ENCODE results near the gene PLXNC1. TPM values are rescaled to one million over a fixed set of nuclear protein-coding genes. Genes with fewer than 3 reads are reported as not detected.

Gene PLXNC1
- total and polyA plus RNA-seq, 9 of the 15 experiments (the other 6 are each of a cell fraction or from before 2014, with no cell fraction given): 0.08 to 0.87 (median 0.28) TPM

- TF ChIP-seq E2F8 (IDR thresholded peaks at IDR 0.05; ENCODE audit: low read depth, partially characterized antibody) (no peak), RBM15 (IDR thresholded peaks at IDR 0.05; ENCODE audit: insufficient read depth, low read length) (no peak)
These were observed 75.5 kb downstream of the PLXNC1 start (continued) for GRCh38 chr12:94223842-94224241.

- Histone ChIP-seq H3K4me3 (no peak overlapping the region), H2AFZ (ENCODE audit: low read depth, low read length) (no peak overlapping the region), H3K79me2 (ENCODE audit: control insufficient read depth, insufficient read depth, low read length) (no peaks in the 10 kb centered on the region), H4K20me1 (replicated peaks; ENCODE audit: control insufficient read depth, insufficient read depth, low read length) (no peaks in the 10 kb centered on the region; the same call in 1 of the 2 replicates), H3K9ac (ENCODE audit: insufficient read depth in 1 of 2, low read depth in 2 of 2, low read length in 2 of 2) (no peak overlapping the region), H3K9me1 (ENCODE audit: control insufficient read depth, insufficient read depth, low read length) (no peaks in the 10 kb centered on the region), H3K27me3 (ENCODE audit: control insufficient read depth in 2 of 2, insufficient read depth in 2 of 2, low read length in 2 of 2) (peaks cover 42 to 52% of the 10 kb centered on the region in 2 experiments), H3K36me3 (ENCODE audit: control insufficient read depth, insufficient read depth, low read length) (no peaks in the 10 kb centered on the region), H3K9me3 (replicated peaks; ENCODE audit: control insufficient read depth, insufficient read depth, low read depth, low read length) (no peaks in the 10 kb centered on the region), H3K4me1 (replicated peaks in 1 of 2; ENCODE audit: control insufficient read depth in 2 of 2, insufficient read depth in 2 of 2, low read length in 2 of 2) (no peaks in the 10 kb centered on the region), H3K4me2 (ENCODE audit: insufficient read depth, low read length) (no peak overlapping the region), H3K27ac (ENCODE audit: extremely low read depth, low read depth, low read length) (no peak overlapping the region)
- FAIRE-seq (no peak), DNase-seq (ENCODE audit: extremely low read depth in 1 of 4, low spot score in 3 of 4) (no peak), ATAC-seq (no peak)
- 7% methylated on average over 9 of the region's 9 CpGs for WGBS (ENCODE audit: insufficient coverage, low coverage, missing lambda C conversion rate)
- ChIA-PET POLR2A (no interaction called here), CTCF (ENCODE audit: low intra/inter-chr PET ratio) (no interaction called here)
- in situ Hi-C loops (cut with MboI) (no loop called here), intact Hi-C loops (cut with micrococcal nuclease) (no loop called here)
- no TSS peak for BruUV-seq (replicated peaks)
- TF ChIP-seq E2F8 (IDR thresholded peaks at IDR 0.05; ENCODE audit: low read depth, partially characterized antibody) (no peak), SMARCE1 (IDR thresholded peaks at IDR 0.05) (no peak), ZNF707 (CRISPR knock-in tag; conservative IDR thresholded peaks at IDR 0.05) (no peak), PRDM10 (IDR thresholded peaks at IDR 0.05; ENCODE audit: partially characterized antibody) (no peak), YY1 (IDR thresholded peaks at IDR 0.05; ENCODE audit: borderline replicate concordance in 1 of 3, control insufficient read depth in 1 of 3, extremely low read depth in 1 of 3, insufficient read depth in 3 of 3, insufficient read length in 1 of 3, insufficient replicate concordance in 2 of 3, low read depth in 1 of 3, low read length in 2 of 3) (no peak), MAZ (CRISPR knock-in tag; conservative IDR thresholded peaks at IDR 0.05 in 1 of 2, IDR thresholded peaks at IDR 0.05 in 1 of 2) (no peak), ZNF146 (CRISPR knock-in tag; IDR thresholded peaks at IDR 0.05; ENCODE audit: unreplicated experiment) (no peak), TAF9B (IDR thresholded peaks at IDR 0.05; ENCODE audit: partially characterized antibody) (no peak), U2AF2 (optimal IDR thresholded peaks at IDR 0.05; ENCODE audit: low read depth, low read length) (no peak)
These were observed 77.1 kb downstream of the PLXNC1 start for GRCh38 chr12:94225506-94225905.

Data from K562 (cell line).